AG08396 (cell line): ENCODE data around the gene AMMECR1L.
"Not testable (repeated sequence)": the region's sequence is repeated elsewhere in the genome, so short reads cannot be mapped to it uniquely, and the experiment has no call there.

Experiments
- DNase-seq: peaks from one replicate; pipeline ENCODE4 v3.0.0; 2012; ENCODE audit warnings: low spot score, mixed read lengths

The AMMECR1L gene

GRCh38 chr2:127841466-127842178 lies 44.1 kb downstream of the AMMECR1L start:
- DNase-seq, result no peak

- no peak for DNase-seq
Measured at GRCh38 chr2:127840893-127841292, 44.9 kb downstream of the AMMECR1L start.

GRCh38 chr2:127834951-127835350 lies 50.8 kb downstream of the AMMECR1L start:
- no peak for DNase-seq

GRCh38 chr2:127829845-127830246 lies 55.9 kb downstream of the AMMECR1L start:
- DNase-seq, result no peak

- DNase-seq, result not testable (repeated sequence)
Measured at GRCh38 chr2:127826708-127827107, 59.0 kb downstream of the AMMECR1L start.

- DNase-seq, result no peak
Measured at GRCh38 chr2:127826047-127826446, 59.7 kb downstream of the AMMECR1L start.

GRCh38 chr2:127820080-127820668 lies 65.6 kb downstream of the AMMECR1L start:
- DNase-seq, result no peak

GRCh38 chr2:127818794-127819425 lies 66.8 kb downstream of the AMMECR1L start:
- DNase-seq, result no peak

- no peak for DNase-seq
Measured at GRCh38 chr2:127818241-127818640, 67.5 kb downstream of the AMMECR1L start.

GRCh38 chr2:127814677-127815076 lies 71.1 kb downstream of the AMMECR1L start:
- DNase-seq, result no peak

GRCh38 chr2:127812441-127812840 lies 73.3 kb downstream of the AMMECR1L start:
- not testable (repeated sequence) for DNase-seq
